ENCODE data around the gene LRGUK.
"Not testable (repeated sequence)": the region's sequence is repeated elsewhere in the genome, so short reads cannot be mapped to it uniquely, and the experiment has no call there.

Gene LRGUK

GRCh38 chr7:134210976-134211663 lies 84.0 kb downstream of the LRGUK start:
- no peak for TF ChIP-seq CTCF (IDR thresholded peaks at IDR 0.05; ENCODE audit: extremely low read depth, missing control alignments)
- DNase-seq (ENCODE audit: low spot score): no peak

GRCh38 chr7:134211817-134212216 lies 84.7 kb downstream of the LRGUK start:
- no peak for DNase-seq (ENCODE audit: low spot score)
- no peak for TF ChIP-seq CTCF (IDR thresholded peaks at IDR 0.05; ENCODE audit: extremely low read depth, missing control alignments)

- DNase-seq (ENCODE audit: low spot score): no peak
Measured at GRCh38 chr7:134212576-134213546, 85.7 kb downstream of the LRGUK start.

GRCh38 chr7:134220236-134220635 lies 93.1 kb downstream of the LRGUK start:
- DNase-seq (ENCODE audit: low spot score): no peak
- no peak for TF ChIP-seq CTCF (IDR thresholded peaks at IDR 0.05; ENCODE audit: extremely low read depth, missing control alignments)

More at GRCh38 chr7:134212576-134213546, 85.7 kb downstream of the LRGUK start:
- TF ChIP-seq CTCF (IDR thresholded peaks at IDR 0.05; ENCODE audit: extremely low read depth, missing control alignments): no peak

GRCh38 chr7:134231296-134231695 lies 104.2 kb downstream of the LRGUK start:
- not testable (repeated sequence) for DNase-seq (ENCODE audit: low spot score)

- no peak for DNase-seq (ENCODE audit: low spot score)
- no peak for TF ChIP-seq CTCF (IDR thresholded peaks at IDR 0.05; ENCODE audit: extremely low read depth, missing control alignments)
Measured at GRCh38 chr7:134234216-134234615, 107.1 kb downstream of the LRGUK start.

- TF ChIP-seq CTCF (IDR thresholded peaks at IDR 0.05; ENCODE audit: extremely low read depth, missing control alignments): no peak
- DNase-seq (ENCODE audit: low spot score): no peak
Measured at GRCh38 chr7:134245253-134245652, 118.1 kb downstream of the LRGUK start.
